LNCaP clone FGC (cell line): ENCODE results near the gene SCD5.

Experiments
- DNase-seq: peaks from one replicate; pipeline ENCODE4 v3.0.0-alpha.2; 2011; ENCODE audit warnings: low read depth
- H3K4me3 ChIP-seq: 2 replicates; pipeline ENCODE4 v1.5.1; 2011; ENCODE audit warnings: mild to moderate bottlenecking, low read depth, low read length, control low read depth
- CTCF ChIP-seq: IDR thresholded peaks from 2 replicates; pipeline ENCODE4 v1.5.1; 2012; ENCODE audit warnings: mild to moderate bottlenecking; ENCODE audit not compliant: control insufficient read depth, insufficient read depth; ENCODE audit errors: extremely low read depth

Gene SCD5

DNA sequence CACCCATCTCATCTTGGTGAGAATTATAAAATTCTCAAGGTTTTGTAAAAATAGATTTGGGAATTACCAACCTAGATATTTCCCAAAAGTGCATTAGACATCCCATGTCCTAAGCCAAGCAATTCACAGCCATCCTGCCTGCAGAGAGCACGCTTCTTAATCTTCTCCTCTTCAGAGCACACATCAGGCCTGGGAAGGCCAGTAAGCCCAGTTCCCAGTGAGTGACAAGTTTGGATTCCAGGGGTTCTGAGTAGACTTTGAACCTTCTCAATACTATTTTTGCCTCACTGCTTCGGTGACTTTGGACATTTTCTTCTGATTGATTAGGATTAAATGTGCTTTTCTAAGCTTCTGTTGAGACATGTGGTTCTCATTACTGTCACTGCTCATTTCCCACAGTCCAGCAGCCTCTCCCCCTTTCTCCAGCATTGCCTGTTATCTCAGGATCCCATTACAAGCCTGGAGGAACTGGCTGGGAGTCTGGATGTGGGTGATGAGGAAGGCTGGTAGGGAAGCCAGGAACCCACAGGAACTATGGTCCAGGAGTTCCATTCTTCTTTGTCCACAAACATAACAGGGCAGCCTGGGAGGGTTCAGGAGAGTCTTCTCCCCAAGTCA lies 180.4 kb downstream of the SCD5 start:
- TF ChIP-seq CTCF: no peak
- H3K4me3 ChIP-seq: no peak overlapping the region
- DNase-seq: no peak

DNA sequence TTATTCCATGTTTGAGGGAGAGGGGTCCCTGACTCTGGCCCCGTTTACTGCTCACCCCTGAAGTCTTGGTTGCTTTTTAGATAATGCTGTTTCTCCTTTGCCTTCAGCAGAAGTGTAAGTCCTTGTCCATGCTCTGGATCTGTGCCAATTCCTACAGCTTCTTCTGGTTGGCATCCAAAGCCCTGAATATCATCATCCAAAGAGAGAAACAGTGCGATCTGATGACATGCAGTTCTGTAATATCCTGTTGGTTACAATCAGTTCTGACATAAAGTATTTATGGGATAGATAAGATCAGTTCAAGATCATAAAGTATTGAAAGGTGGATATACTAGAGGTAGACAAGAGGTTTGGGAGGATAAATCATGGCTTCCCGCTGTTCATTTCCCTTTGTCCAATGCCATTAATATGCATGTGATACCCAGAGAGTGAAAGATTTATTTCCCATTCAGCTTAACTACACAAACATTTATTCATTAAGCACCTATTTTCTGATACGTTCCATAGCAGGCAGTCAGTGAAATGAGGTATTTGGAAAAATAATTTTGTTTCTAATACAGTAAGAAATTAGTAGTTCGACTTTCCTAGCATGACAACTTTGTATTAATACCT lies 183.7 kb downstream of the SCD5 start:
- TF ChIP-seq CTCF: no peak
- peak; percentile 88 for DNase-seq

GRCh38 chr4:82613121-82613520 lies 185.5 kb downstream of the SCD5 start:
- no peak for DNase-seq
- no peak for TF ChIP-seq CTCF
- H3K4me3 ChIP-seq: no peak overlapping the region

More for the DNA sequence above, 183.7 kb downstream of the SCD5 start:
- H3K4me3 ChIP-seq: no peak overlapping the region

DNA sequence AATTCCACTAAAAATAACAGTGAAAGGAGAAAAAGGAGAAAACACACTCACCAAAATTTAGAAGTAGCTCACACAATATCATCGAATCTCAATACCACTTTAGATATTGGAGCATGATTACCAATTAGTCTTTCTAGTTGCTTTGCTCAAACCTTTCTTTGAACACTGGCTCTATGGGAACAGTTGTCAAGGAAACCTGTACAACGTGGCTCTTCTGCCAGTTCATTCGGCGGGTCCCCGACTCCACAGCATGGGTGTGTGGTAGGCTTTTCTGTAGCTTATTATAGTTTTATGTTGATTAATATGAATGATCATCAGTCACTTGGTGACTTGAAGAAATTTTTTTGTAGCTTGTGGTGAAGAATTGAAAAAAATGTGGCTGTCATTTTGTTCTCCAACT lies 186.6 kb downstream of the SCD5 start:
- H3K4me3 ChIP-seq: no peak overlapping the region
- no peak for DNase-seq
- no peak for TF ChIP-seq CTCF

DNA sequence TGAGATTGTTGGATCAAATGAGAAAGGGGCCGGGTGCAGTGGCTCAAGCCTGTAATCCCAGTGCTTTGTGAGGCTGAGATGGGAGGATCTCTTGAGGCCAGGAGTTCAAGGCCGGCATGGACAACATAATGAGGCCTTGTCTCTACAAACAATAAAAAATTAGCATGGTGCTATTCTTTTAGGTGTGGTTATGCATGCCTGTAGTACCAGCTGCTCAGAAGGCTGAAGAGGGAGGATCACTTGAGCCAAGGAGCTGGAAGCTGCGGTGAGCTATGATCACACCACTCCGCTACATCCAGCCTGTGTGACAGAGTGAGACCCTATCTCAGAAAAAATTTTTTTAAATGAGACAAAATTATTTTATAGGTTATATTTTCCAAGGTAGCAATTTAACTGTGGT lies 187.1 kb downstream of the SCD5 start:
- TF ChIP-seq CTCF: no peak
- H3K4me3 ChIP-seq: no peak overlapping the region
- no peak for DNase-seq

DNA sequence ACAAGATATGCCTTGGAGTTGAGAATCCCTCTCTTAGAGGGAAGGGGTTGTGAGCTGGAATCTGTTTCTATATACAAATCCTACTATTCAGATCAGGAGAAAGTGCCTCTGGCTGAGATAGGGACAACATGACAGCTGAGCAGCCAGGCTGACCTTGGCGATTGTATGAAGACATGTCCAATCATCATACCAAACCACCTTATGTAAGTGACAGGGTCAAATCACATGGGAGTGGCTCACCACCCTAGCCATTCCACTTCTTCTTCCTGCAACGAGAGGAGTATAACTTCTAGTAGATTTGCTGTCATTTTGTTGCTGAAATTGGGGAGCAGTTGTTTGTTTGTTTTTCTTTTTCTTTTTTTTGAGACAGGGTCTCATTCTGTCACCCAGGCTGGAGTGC lies 188.6 kb downstream of the SCD5 start:
- no peak for DNase-seq
- no peak overlapping the region for H3K4me3 ChIP-seq
- no peak for TF ChIP-seq CTCF

DNA sequence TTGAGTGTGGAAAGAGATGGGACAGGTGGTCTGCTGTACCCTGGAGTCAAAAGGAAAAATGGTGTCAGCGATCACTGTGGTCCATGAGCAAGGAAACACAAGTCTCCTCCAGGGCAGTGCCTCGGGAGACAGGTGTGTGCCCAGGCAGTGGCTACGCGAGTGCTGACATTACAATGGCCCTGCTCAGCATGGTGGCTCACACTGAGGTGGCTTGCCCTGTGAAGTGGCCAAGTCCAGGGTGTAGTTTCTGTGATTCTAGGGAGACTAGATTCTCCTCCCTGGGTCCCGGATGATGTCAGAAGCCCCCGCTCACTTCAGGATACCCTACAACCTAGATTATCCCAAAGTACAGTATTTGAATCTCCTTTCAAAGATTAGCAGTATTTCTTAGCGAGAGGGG lies 192.0 kb downstream of the SCD5 start:
- no peak overlapping the region for H3K4me3 ChIP-seq
- DNase-seq: no peak
- TF ChIP-seq CTCF: no peak
